Loucy (cell line): ENCODE data around the gene ZNF480.
"Not testable (repeated sequence)": the region's sequence is repeated elsewhere in the genome, so short reads cannot be mapped to it uniquely, and the experiment has no call there.

Experiments used
- H2AFZ ChIP-seq: fragments of 200-600 bp; sonication (generic); 2 replicates; pipeline ENCODE4 v1.6.0; 2016; ENCODE audit warnings: antibody characterized with exemption, mild to moderate bottlenecking, low read length, moderate library complexity
- H3F3A ChIP-seq: fragments of 200-600 bp; 2 replicates; pipeline ENCODE4 v1.6.0; 2016; ENCODE audit warnings: antibody characterized with exemption, low read depth, mild to moderate bottlenecking
- H3K27me3 ChIP-seq: fragments of 200-600 bp; sonication (generic); 2 replicates; pipeline ENCODE4 v1.6.1; 2014; ENCODE audit warnings: low read length, mild to moderate bottlenecking; ENCODE audit not compliant: insufficient read depth, poor library complexity, severe bottlenecking
- H3K36me3 ChIP-seq: fragments of 200-600 bp; sonication (generic); 2 replicates; pipeline ENCODE4 v1.6.1; 2016; ENCODE audit warnings: low read length; ENCODE audit not compliant: insufficient read depth
- H3K4me1 ChIP-seq: fragments of 200-600 bp; sonication (generic); 2 replicates; pipeline ENCODE4 v1.5.1; 2014; ENCODE audit warnings: low read length, mild to moderate bottlenecking; ENCODE audit not compliant: insufficient read depth, poor library complexity, severe bottlenecking
- H3K4me2 ChIP-seq: fragments of 200-600 bp; sonication (generic); 2 replicates; pipeline ENCODE4 v1.6.0; 2014; ENCODE audit warnings: antibody characterized with exemption, low read length, low read depth, mild to moderate bottlenecking; ENCODE audit not compliant: poor library complexity, severe bottlenecking
- H3K4me3 ChIP-seq: fragments of 200-600 bp; sonication (generic); 2 replicates; pipeline ENCODE4 v1.5.1; 2014; ENCODE audit warnings: low read length, mild to moderate bottlenecking, mixed read lengths; ENCODE audit not compliant: poor library complexity, severe bottlenecking
- H3K79me2 ChIP-seq: fragments of 200-600 bp; sonication (generic); 2 replicates; pipeline ENCODE4 v1.6.1; 2014; ENCODE audit warnings: low read length; ENCODE audit not compliant: insufficient read depth
- H3K9ac ChIP-seq: fragments of 200-600 bp; sonication (generic); 2 replicates; pipeline ENCODE4 v1.6.0; 2014; ENCODE audit warnings: mild to moderate bottlenecking, low read depth, low read length, moderate library complexity; ENCODE audit not compliant: poor library complexity, severe bottlenecking
- H3K9me2 ChIP-seq: fragments of 200-600 bp; sonication (generic); replicated peaks from 2 replicates; pipeline ENCODE4 v1.6.1; 2016; ENCODE audit warnings: low read depth, low read length, mixed read lengths
- H3K9me3 ChIP-seq: fragments of 200-600 bp; sonication (generic); 2 replicates; pipeline ENCODE4 v1.6.1; 2014; ENCODE audit warnings: mild to moderate bottlenecking, antibody characterized with exemption, low read length, low read depth; ENCODE audit not compliant: insufficient read depth
- H4K20me1 ChIP-seq: fragments of 200-600 bp; sonication (generic); 2 replicates; pipeline ENCODE4 v1.6.0; 2014; ENCODE audit warnings: antibody characterized with exemption, low read length, mild to moderate bottlenecking; ENCODE audit not compliant: insufficient read depth, poor library complexity, severe bottlenecking
- CTCF ChIP-seq: fragments of 200-600 bp; sonication (generic); conservative IDR thresholded peaks from 2 replicates; pipeline ENCODE4 v1.5.1; 2014; ENCODE audit warnings: mild to moderate bottlenecking, antibody characterized with exemption, low read length
- EZH2phosphoT487 ChIP-seq: fragments of 200-600 bp; IDR thresholded peaks from 2 replicates; pipeline ENCODE4 v1.6.1; 2018; ENCODE audit warnings: antibody characterized with exemption, mild to moderate bottlenecking, moderate library complexity, borderline replicate concordance

The ZNF480 gene

DNA sequence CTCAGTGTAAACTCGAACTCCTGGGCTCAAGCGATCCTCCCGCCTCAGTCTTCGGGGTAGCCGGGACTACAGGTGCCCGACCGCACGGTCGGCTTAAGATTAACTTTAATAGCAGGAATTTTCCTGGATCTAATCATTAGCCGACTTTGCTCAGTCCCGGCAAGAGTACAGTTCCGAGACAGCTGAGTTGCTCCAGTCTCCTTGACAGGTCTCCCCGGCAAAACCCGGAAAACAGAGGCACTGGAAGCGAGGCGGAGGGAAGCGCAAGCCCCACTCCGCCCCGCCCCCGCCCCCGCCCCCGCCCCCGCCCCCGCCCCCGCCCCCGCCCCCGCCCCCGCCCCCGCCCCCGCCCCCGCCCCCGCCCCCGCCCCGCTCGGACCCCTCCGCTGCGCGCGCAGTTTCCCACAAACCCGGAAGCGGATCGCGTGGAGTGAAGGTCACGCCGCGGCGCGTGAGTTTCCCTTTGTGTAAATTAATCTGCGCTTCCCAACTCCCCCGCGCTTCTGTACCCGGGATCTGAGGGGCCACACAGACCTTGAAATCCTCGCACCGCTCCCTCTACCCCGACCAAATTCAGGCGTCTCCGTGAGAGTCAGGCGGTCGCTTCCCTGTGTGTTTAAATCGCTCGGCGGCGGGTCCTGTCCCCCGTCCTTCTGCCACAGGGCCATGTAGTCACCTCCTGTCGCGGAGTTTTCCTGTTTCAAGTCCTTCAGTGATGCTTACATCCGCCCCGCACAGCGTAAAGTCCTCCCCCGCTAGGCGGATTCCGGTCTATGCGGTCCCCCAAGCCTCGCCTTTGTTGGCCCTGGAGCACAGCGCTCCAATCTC is at the start of gene ZNF480:
Gene ZNF480 (plus strand): TSS at position 397 of the 828 bp plus-strand sequence. CDS start 3,244 bp downstream, outside the sequence.
- TF ChIP-seq CTCF (no peak), EZH2phosphoT487 (no peak)
- peaks cover 37% of the 10 kb centered on the region for H3K79me2 ChIP-seq
- H3K9ac ChIP-seq: peak within 1 kb of the TSS; percentile 96
- peak within 1 kb of the TSS; percentile 90 for H3K4me2 ChIP-seq
- H3K27me3 ChIP-seq: no peaks in the 10 kb centered on the region
- peak within 1 kb of the TSS; percentile 99 for H3K4me3 ChIP-seq
- H3F3A ChIP-seq: 0 out of 2 replicates have a peak, but pooled peaks cover 3% of the 10 kb centered on the region
- H3K36me3 ChIP-seq: peaks cover 25% of the 10 kb centered on the region; the same call in 1 of the 2 replicates
- no peaks in the 10 kb centered on the region for H3K9me2 ChIP-seq
- peak within 1 kb of the TSS; percentile 100 for H2AFZ ChIP-seq
- H3K9me3 ChIP-seq: no peaks in the 10 kb centered on the region
- H4K20me1 ChIP-seq: peaks cover 23% of the 10 kb centered on the region
- H3K4me1 ChIP-seq: peaks cover 15% of the 10 kb centered on the region

GRCh38 chr19:52248241-52248640 is 48.7 kb upstream of the ZNF480 start:
- Histone ChIP-seq H3K27me3 (no peaks in the 10 kb centered on the region), H3K36me3 (no peaks in the 10 kb centered on the region), H3K4me2 (no peak overlapping the region), H3K79me2 (no peaks in the 10 kb centered on the region), H3K4me1 (no peaks in the 10 kb centered on the region), H2AFZ (no peak overlapping the region), H3K9me2 (no peaks in the 10 kb centered on the region), H3K9me3 (no peaks in the 10 kb centered on the region), H3K4me3 (no peak overlapping the region), H3F3A (no peaks in the 10 kb centered on the region), H4K20me1 (no peaks in the 10 kb centered on the region), H3K9ac (no peak overlapping the region)
- TF ChIP-seq CTCF: peak; percentile 69
- no peak for TF ChIP-seq EZH2phosphoT487

DNA sequence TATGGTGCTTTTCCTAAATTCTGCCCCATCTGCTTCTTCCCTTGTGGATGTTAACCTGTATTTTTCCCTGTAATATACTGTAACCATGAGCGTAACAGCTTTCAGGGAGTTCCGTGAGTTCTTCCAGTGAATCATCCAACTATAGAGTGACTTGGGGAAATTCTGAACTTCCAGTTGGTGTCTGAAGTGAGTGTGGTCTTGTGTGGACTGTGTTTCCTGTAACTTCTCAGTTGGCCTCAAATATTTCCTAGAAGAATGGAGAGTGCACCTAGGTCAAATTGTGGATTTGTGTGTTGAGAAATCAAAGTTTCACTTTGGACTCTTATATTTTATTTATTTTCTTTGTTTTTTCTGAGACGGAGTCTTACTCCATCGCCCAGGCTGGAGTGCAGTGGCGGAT is 38.5 kb upstream of the ZNF480 start:
- no peaks in the 10 kb centered on the region for H3F3A ChIP-seq
- no peak overlapping the region for H2AFZ ChIP-seq
- no peak overlapping the region for H3K4me2 ChIP-seq
- no peaks in the 10 kb centered on the region; the same call in 1 of the 2 replicates for H3K9me3 ChIP-seq
- no peak overlapping the region for H3K4me3 ChIP-seq
- no peaks in the 10 kb centered on the region for H3K36me3 ChIP-seq
- no peak overlapping the region for H3K9ac ChIP-seq
- no peaks in the 10 kb centered on the region for H3K79me2 ChIP-seq
- H3K27me3 ChIP-seq: no peaks in the 10 kb centered on the region
- TF ChIP-seq CTCF (no peak), EZH2phosphoT487 (no peak)
- no peaks in the 10 kb centered on the region for H4K20me1 ChIP-seq
- no peaks in the 10 kb centered on the region for H3K9me2 ChIP-seq
- no peaks in the 10 kb centered on the region for H3K4me1 ChIP-seq

- H3K9ac ChIP-seq, H3K9me2 ChIP-seq, H3K27me3 ChIP-seq, H3K4me2 ChIP-seq, H2AFZ ChIP-seq, H3K36me3 ChIP-seq, H3K9me3 ChIP-seq, H3F3A ChIP-seq, H4K20me1 ChIP-seq, H3K4me3 ChIP-seq, H3K4me1 ChIP-seq: not testable (repeated sequence)
- peaks cover 12% of the 10 kb centered on the region for H3K79me2 ChIP-seq
These were observed 31.4 kb upstream of the ZNF480 start for GRCh38 chr19:52265556-52265955.
